Skeletal muscle satellite cell (primary cell): ENCODE data around the gene BCAS3.

Experiments
- H3K27me3 ChIP-seq: 2 replicates; pipeline ENCODE4 v1.7.0; 2013; ENCODE audit warnings: low read length; ENCODE audit not compliant: control insufficient read depth, insufficient read depth
- H3K36me3 ChIP-seq: 2 replicates; pipeline ENCODE4 v1.7.0; 2013; ENCODE audit warnings: mild to moderate bottlenecking, control low read depth, low read length; ENCODE audit not compliant: insufficient read depth
- H3K4me1 ChIP-seq: 2 replicates; pipeline ENCODE4 v1.7.0; 2013; ENCODE audit warnings: low read length; ENCODE audit not compliant: control insufficient read depth, insufficient read depth
- H3K4me2 ChIP-seq: 2 replicates; pipeline ENCODE4 v1.7.0; 2013; ENCODE audit warnings: mild to moderate bottlenecking, low read length
- H3K4me3 ChIP-seq: 2 replicates; pipeline ENCODE4 v1.7.0; 2013; ENCODE audit warnings: low read length
- H3K9ac ChIP-seq: 2 replicates; pipeline ENCODE4 v1.7.0; 2013; ENCODE audit warnings: mild to moderate bottlenecking, low read depth, low read length, moderate library complexity
- H3K9me3 ChIP-seq: replicated peaks from 2 replicates; pipeline ENCODE4 v1.7.0; 2013; ENCODE audit warnings: mild to moderate bottlenecking, control low read depth, low read length

The BCAS3 gene

DNA sequence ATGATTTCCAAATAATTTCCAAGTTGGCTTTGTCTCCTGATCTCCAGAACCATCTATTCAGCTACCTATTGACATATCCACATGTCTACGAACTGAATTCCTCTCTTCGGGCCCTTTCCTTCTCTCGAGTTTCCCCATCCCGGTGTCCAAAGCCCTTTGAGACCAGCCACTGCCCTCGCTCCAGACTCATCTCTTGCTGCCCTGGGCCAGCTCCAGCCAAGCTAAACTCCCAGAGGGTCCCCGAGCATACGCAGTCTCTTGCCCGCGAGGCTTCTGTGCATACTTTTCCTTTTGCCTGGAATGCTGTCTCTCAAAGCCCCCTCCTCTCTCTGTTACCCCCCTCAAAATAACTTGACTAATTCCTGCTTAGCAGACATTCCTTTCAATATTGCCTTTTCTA is 694.8 kb downstream of the BCAS3 start:
- H3K4me1 ChIP-seq: no peaks in the 10 kb centered on the region
- H3K4me2 ChIP-seq: no peak overlapping the region
- no peak overlapping the region for H3K4me3 ChIP-seq
- no peaks in the 10 kb centered on the region for H3K9me3 ChIP-seq
- no peak overlapping the region for H3K9ac ChIP-seq
- no peaks in the 10 kb centered on the region for H3K36me3 ChIP-seq
- H3K27me3 ChIP-seq: no peaks in the 10 kb centered on the region

DNA sequence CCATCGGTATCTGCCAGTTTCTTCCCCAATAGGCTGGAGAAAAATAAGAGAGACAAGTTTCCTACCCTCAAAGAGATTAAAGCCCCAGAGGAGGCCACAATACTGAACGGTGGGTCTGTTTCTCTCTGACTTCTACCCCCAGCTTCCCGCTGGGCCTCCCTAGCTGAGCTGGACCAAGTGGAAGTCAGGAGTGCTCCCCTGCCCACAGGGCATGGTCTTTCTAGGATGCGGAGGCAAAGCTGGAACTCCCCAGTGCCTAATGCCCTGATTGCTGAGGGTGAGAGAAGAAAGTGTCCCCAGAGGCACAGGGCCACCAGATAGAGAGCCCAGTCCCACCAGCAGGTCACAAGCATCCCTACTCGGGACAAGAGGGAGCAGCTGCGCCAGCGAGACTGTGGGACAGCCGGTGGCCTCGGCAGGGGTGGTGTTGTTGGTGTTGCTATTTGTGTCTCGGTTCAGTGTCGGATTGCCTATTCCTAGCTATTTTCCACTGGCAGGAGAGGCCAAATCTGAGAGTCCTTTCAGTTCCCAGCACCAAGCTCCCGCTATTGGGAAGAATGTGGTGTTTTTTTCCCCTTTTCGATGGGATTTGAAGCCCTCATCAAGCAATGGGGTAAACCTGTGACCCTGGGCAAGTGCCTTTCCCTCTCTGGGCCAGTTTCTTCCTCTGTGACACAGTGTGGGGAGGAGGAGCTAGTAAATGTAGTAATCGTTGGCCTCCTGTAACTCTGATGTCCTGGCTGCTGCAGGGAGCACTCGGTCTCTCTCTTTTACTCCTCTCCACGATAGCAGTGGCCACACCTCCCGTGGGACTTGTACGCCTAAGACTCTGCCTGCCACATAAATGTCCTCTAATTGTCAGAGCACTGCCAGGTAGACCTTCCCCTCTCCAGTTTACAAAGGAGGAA is 699.5 kb downstream of the BCAS3 start:
- H3K36me3 ChIP-seq: no peaks in the 10 kb centered on the region
- H3K9me3 ChIP-seq: no peaks in the 10 kb centered on the region
- no peak overlapping the region for H3K9ac ChIP-seq
- no peak overlapping the region for H3K4me2 ChIP-seq
- no peak overlapping the region for H3K4me3 ChIP-seq
- H3K4me1 ChIP-seq: no peaks in the 10 kb centered on the region
- no peaks in the 10 kb centered on the region for H3K27me3 ChIP-seq

DNA sequence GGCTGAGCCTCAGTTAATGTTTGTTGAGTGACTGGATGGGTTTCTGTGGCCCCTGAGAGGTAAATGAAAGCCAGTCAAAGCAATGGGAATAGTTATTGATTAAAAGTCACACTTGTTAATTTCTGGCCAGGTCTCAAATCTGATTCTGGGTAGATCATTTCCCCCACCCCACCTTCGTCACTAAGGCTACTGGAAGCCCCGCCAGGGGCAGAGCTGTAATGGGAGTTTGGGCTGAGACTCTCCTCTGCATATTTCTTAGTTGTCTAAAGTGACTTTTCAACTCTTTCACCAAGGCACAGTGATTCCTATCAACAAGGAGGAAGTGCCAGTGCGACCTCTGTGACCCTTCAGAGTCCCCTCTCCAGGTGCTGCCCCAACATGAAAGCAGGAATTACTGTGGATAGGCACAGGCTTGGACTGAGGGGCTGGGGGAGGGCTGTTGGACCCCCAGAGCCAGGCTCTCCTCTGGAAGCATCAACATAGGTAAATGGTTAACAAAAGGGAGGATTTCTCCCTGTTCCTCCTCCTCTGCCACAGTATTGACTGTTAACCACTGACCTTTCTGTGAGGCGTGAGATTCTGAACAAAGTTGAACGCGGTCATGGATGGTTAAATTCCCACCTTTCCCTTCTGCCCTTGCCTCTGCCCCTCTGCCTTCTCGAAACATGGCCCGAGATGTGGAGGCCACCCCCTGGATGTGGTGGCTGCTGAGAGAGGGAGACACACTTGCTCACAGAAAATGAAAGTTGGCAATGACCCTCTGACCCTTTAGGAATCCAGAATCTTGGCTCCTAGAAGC is 701.2 kb downstream of the BCAS3 start:
- no peak overlapping the region for H3K9ac ChIP-seq
- no peaks in the 10 kb centered on the region for H3K9me3 ChIP-seq
- H3K4me2 ChIP-seq: no peak overlapping the region
- H3K4me1 ChIP-seq: no peaks in the 10 kb centered on the region
- no peaks in the 10 kb centered on the region for H3K27me3 ChIP-seq
- no peak overlapping the region for H3K4me3 ChIP-seq
- no peaks in the 10 kb centered on the region for H3K36me3 ChIP-seq

DNA sequence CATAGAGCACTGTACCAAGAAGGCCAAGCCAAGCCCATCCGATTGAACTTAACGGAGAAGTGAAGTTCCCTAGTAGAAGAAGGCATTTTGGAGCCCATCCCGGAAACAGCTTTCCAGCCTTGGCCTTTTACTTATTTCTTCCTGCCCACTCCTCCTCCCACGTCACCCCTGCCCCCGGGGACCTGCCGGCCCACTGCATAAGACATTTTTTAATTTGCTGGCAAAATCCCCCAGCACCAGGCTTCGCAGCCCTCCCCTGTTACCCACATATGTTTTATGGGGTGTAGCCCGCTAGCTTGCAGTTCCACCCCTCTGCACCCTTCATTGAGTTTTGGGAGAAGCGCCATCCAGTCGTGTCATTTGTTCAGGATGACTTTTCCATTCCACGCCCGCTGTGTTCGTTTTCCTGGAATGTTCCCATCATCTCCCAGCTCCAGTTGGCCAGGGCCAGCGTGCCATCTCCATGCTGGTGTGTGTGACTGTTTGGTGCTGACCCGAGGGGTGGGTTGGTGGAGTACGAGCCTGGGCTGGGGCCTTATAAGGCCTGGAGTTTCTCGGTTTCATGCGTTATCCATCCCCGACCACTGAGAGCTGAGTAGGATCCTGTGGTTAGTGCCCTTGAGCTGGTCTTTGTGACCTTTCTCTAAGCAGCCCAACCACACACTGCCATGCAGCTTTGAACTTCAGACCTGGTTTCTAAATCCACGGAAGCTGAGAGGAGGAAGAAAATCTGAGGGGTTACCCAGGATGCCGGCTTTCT is 702.0 kb downstream of the BCAS3 start:
- H3K4me1 ChIP-seq: no peaks in the 10 kb centered on the region
- H3K27me3 ChIP-seq: no peaks in the 10 kb centered on the region
- H3K4me2 ChIP-seq: no peak overlapping the region
- no peak overlapping the region for H3K4me3 ChIP-seq
- no peak overlapping the region for H3K9ac ChIP-seq
- H3K36me3 ChIP-seq: no peaks in the 10 kb centered on the region
- H3K9me3 ChIP-seq: no peaks in the 10 kb centered on the region

DNA sequence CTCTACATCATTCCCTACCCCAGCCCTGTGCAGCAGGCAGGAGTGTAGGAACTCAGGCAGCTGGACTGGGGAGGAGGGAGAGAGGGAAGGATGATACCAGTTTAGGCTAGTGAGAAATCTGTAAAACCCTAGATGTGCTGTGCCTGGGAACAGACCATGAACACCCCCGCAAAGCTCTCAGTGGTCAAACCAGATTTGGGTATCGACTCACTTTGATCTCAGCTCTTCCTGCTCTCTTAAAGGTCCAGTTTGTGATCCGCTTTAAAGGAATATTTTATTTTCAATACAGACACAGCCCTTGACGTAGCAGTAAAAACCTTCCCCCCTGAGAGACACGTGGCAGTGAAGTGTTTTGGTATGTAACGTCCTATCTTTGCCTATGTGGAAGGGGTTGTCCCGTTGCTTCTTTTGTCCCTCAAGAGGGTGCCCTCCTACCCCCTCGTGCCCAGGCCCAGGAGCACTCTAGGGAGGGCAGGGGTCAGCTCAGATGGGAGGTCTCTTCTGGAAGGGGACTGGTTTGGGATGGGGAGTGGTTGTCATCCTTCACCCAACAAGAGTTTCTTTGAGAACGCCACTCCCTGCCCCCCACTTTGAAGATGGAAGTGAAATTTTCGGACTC is 702.7 kb downstream of the BCAS3 start:
- H3K4me3 ChIP-seq: no peak overlapping the region
- H3K27me3 ChIP-seq: no peaks in the 10 kb centered on the region
- H3K9ac ChIP-seq: no peak overlapping the region

DNA sequence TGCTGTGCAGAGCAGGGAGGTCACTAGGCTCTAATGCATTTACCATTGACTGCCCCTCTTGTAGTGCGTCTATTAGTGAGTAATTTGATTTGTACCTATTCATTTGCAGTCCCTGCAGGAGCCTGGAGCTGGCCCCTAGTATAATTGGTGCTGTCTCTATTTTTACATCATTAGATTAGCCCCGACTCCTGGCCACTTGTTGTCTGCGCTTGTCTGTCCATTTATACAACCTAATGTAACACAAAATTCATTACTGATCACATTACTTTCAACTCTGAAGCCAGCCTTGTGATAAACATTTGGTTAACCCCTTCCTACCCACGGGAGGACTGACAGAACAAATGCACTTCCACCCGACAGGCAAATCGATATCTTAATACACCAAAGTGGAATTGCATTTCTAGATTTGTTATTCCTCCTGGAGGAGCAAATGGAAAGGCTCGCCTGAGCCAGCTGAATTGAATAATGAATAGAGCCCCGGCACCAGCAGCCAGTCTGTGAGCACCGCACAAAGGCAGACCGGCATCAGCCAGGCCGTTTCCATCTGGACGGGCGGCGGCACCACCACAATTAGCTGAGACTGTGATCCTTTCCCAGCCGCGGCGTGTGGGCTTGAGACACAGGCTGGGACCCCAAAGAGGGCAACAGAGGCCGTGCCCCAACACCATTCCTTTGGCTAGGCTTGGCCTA is 703.3 kb downstream of the BCAS3 start:
- no peak overlapping the region for H3K4me3 ChIP-seq
- H3K9me3 ChIP-seq: no peaks in the 10 kb centered on the region
- H3K4me2 ChIP-seq: no peak overlapping the region
- no peaks in the 10 kb centered on the region for H3K36me3 ChIP-seq
- no peak overlapping the region for H3K9ac ChIP-seq
- H3K27me3 ChIP-seq: no peaks in the 10 kb centered on the region
- no peaks in the 10 kb centered on the region for H3K4me1 ChIP-seq

More for the DNA sequence above, 702.7 kb downstream of the BCAS3 start:
- H3K36me3 ChIP-seq: no peaks in the 10 kb centered on the region
- H3K4me2 ChIP-seq: no peak overlapping the region
- H3K9me3 ChIP-seq: no peaks in the 10 kb centered on the region
- H3K4me1 ChIP-seq: no peaks in the 10 kb centered on the region

DNA sequence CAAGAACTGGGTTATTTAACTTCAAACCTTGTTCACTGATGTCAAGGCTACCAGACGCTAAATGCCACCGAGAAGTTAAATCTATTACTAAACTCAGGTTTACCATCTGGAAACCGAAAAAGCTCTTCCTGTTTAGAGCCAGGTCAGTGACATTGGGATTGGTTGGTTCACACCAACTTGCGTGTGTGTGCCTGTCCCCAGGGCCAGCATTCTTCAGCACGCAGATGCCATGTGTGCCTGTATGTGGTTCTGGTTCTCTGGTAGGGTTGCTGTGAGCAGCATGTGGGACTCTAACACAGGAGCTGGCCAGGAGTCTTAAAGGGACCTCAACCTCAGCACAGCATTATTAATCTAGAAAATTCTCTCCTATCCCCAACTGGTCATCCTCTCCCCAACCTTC is 703.9 kb downstream of the BCAS3 start:
- H3K4me1 ChIP-seq: no peaks in the 10 kb centered on the region

DNA sequence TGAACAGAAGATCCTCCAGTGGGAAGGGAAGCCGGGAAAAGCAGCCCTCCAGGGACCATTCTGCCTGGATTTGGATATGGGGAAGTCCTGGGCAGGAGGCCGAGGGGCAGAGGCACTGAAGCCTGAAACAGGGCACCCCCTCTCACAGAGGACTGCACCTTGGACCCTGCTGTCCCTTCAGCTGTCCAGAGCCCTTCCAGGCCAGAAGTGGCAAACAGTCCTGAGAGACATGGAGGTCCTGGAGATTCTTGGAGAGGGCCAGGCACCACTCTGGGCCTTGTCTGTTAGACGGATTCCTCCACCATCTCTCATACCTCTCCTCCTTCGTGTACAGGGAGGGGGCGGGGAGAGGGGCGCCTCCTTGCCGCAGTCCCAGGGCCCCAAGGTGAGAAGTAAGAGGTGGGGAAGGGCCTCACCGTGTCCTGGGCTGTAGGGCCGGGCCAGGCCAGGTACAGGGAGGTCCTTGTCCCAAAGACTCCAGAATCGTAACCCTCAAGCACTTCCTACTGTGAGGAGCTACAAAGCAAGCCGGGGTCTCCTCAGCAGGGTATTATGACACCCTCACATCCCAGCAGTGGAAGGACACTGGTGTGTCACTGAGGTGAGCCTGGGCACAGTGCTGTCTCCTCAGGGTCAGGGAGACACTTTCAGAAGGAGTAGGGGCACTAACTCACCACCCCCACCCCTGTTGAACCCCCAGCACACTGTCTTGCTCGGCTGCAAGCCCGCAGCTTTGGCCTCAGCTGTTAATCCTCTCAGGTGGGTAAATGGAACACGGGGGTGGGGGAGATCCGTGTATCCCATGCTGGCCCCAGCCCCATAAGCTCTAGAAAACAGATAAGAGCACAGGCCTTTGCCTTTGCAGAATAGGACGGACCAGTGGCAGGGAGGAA is 705.4 kb downstream of the BCAS3 start:
- no peaks in the 10 kb centered on the region for H3K27me3 ChIP-seq
- no peaks in the 10 kb centered on the region for H3K4me1 ChIP-seq
- H3K4me3 ChIP-seq: no peak overlapping the region

More for the DNA sequence above, 703.9 kb downstream of the BCAS3 start:
- Histone ChIP-seq H3K9me3 (no peaks in the 10 kb centered on the region), H3K4me3 (no peak overlapping the region), H3K4me2 (no peak overlapping the region), H3K36me3 (no peaks in the 10 kb centered on the region), H3K9ac (no peak overlapping the region), H3K27me3 (no peaks in the 10 kb centered on the region)

DNA sequence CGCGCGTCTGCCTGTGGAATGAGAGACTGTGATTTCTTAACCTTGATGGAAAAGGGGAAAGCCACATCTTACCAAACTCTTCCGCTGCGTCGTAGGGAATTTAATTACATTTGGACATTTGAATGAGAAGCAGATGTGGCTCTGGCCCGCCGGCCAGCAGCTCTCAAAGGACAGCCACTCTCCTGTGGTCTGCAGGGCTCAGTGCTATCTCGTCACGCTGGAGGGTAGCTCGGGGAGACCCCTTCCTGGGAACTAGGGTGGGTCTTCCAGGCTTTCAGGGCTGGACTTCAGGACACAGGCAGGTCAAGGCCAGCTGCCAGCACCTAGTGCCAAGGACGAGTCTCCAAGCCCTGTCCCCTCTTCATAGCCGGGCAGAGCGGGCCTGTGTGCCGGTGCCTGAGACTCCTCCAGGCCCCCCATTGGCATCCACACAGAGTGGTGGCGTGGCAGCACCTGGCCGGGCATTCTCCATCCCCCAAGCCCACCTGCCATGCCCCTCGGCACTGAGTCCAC is 706.1 kb downstream of the BCAS3 start:
- H3K9ac ChIP-seq: no peak overlapping the region
- H3K4me3 ChIP-seq: no peak overlapping the region
- no peaks in the 10 kb centered on the region for H3K27me3 ChIP-seq
- H3K4me1 ChIP-seq: no peaks in the 10 kb centered on the region
- H3K9me3 ChIP-seq: no peaks in the 10 kb centered on the region
- no peaks in the 10 kb centered on the region for H3K36me3 ChIP-seq
- no peak overlapping the region for H3K4me2 ChIP-seq

More for the DNA sequence above, 705.4 kb downstream of the BCAS3 start:
- Histone ChIP-seq H3K9ac (no peak overlapping the region), H3K4me2 (no peak overlapping the region), H3K9me3 (no peaks in the 10 kb centered on the region), H3K36me3 (no peaks in the 10 kb centered on the region)

DNA sequence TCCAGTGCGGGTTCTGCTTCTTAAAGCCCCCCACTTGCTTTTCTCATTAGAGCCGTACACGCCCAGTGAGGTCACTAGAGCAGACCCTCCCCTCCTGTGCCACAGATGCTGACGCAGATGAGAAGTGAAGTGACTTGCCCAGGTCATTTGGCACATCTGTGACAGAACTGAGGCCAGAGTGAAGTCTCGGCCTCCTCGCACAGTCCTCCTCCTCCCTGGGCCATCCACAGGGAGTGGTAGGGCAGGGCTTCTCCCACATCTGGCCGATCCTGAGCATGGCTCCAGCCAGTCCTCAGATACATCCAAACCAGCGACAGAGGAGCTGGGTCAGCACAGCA is 706.7 kb downstream of the BCAS3 start:
- Histone ChIP-seq H3K4me3 (no peak overlapping the region), H3K9me3 (no peaks in the 10 kb centered on the region), H3K27me3 (no peaks in the 10 kb centered on the region), H3K4me2 (no peak overlapping the region), H3K4me1 (no peaks in the 10 kb centered on the region), H3K36me3 (no peaks in the 10 kb centered on the region), H3K9ac (no peak overlapping the region)
